ENCODE results near the gene RETREG3. TPM values are rescaled to one million over a fixed set of nuclear protein-coding genes. Genes with fewer than 3 reads are reported as not detected.

The RETREG3 gene
- total RNA-seq (10 to 100 TPM; 39.3 to 78.0 (median 47.0) TPM), polyA plus RNA-seq (10 to 100 TPM; 28.8 to 35.5 TPM)

- H3K4me1 ChIP-seq = peaks cover 4 to 35% (median 16%) of the 10 kb centered on the region in 3 donors
- H3K4me3 ChIP-seq = peak within 1 kb of the TSS; percentile 51 to 76 (median 64)
- ATAC-seq (peak; percentile 93 to 97 (median 95)), DNase-seq (peak; percentile 98 to 100 (median 99)), FAIRE-seq (peak; percentile 41)
- 0 to 1% methylated on average over 37 to 66 of the region's 66 CpGs for whole genome bisulfite sequencing, 2 donors
- H3K9me3 ChIP-seq = no peaks in the 10 kb centered on the region
- peak within 1 kb of the TSS; percentile 58 to 92 (median 76) for H3K27ac ChIP-seq
- intact Hi-C loops (cut with DNase I) = no loop called here
- H3K27me3 ChIP-seq = no peaks in the 10 kb centered on the region
- peaks cover 0 to 19% (median 0%) of the 10 kb centered on the region in 3 donors for H3K36me3 ChIP-seq
- TF ChIP-seq CTCF (IDR thresholded peaks at IDR 0.05) = no peak
Measured at GRCh38 chr17:42609182-42609813, at the start of gene RETREG3, which contains the start of gene TUBG1. RETREG3 (minus strand) TSS chr17:42609374; CDS start chr17:42609324, 50 bp downstream. TUBG1 (plus strand) TSS chr17:42609683; CDS start chr17:42609738, 55 bp downstream.

- Histone ChIP-seq H3K9me3 (no peaks in the 10 kb centered on the region), H3K27ac (no peak overlapping the region), H3K4me3 (no peak overlapping the region), H3K36me3 (no peaks in the 10 kb centered on the region), H3K27me3 (no peaks in the 10 kb centered on the region), H3K4me1 (peaks cover 0 to 14% (median 5%) of the 10 kb centered on the region in 3 donors)
- whole genome bisulfite sequencing, 2 donors = 84 to 89% methylated on average over 9 of the region's 9 CpGs
- intact Hi-C loops (cut with DNase I) = no loop called here
- ATAC-seq (no peak), FAIRE-seq (no peak), DNase-seq (no peak)
- no peak for TF ChIP-seq CTCF (IDR thresholded peaks at IDR 0.05)
Measured at GRCh38 chr17:42657824-42658588, 48.8 kb upstream of the RETREG3 start.

GRCh38 chr17:42655528-42655927 is 46.4 kb upstream of the RETREG3 start:
- H3K36me3 ChIP-seq = no peaks in the 10 kb centered on the region
- WGBS, 2 donors = 75 to 79% methylated on average over 2 of the region's 2 CpGs

More at GRCh38 chr17:42655528-42655927, 46.4 kb upstream of the RETREG3 start:
- ATAC-seq = no peak
- intact Hi-C loops (cut with DNase I) = no loop called here
- Histone ChIP-seq H3K27me3 (no peaks in the 10 kb centered on the region), H3K27ac (no peak overlapping the region), H3K9me3 (no peaks in the 10 kb centered on the region), H3K4me3 (no peak overlapping the region), H3K4me1 (peaks cover 0 to 9% (median 5%) of the 10 kb centered on the region in 3 donors)
- no peak for TF ChIP-seq CTCF (IDR thresholded peaks at IDR 0.05)
- no peak for FAIRE-seq
- DNase-seq = no peak
